ENCODE results near the gene GNB3.

Gene GNB3

DNA sequence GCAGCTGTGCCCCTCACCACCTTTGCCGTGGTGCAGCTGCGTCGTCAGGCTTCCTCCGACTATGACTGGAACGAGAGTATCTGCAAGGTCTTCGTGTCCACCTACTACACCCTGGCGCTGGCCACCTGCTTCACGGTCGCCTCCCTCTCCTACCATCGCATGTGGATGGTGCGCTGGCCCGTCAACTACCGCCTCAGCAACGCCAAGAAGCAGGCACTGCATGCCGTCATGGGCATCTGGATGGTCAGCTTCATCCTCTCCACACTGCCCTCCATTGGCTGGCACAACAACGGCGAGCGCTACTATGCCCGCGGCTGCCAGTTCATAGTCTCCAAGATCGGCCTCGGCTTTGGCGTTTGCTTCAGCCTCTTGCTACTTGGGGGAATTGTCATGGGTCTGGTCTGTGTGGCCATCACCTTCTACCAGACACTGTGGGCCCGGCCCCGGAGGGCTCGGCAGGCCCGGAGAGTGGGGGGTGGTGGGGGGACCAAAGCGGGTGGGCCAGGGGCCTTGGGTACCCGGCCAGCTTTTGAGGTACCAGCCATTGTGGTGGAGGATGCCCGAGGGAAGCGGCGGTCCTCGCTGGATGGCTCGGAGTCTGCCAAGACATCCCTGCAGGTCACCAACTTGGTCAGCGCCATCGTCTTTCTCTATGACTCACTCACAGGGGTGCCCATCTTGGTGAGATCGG, 16.5 kb upstream of the GNB3 start:
- DNase-seq = no peak

DNA sequence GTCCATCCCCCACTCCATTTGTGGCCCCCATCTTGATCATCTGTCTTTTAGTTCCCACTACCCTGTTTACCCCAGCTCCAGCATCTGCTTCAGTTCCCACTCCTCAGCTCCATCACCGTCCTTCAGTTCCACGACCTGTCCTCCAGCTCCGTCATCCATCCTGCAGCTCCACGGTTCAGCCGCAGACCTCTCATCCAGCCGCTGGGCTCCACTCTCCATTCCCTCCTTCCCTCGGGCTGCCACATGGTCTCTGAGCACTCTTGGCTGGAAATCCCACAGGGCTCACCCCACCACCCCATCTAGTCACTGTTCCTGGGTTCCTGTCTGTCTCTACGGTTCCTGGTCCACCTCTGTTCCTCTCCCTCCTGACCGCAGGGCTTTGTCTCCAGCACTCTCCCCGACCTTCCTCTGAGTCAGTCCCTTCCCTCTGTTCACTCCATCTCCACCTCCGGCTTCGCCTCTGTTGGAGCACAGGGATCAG, 15.8 kb upstream of the GNB3 start:
- DNase-seq = no peak

DNA sequence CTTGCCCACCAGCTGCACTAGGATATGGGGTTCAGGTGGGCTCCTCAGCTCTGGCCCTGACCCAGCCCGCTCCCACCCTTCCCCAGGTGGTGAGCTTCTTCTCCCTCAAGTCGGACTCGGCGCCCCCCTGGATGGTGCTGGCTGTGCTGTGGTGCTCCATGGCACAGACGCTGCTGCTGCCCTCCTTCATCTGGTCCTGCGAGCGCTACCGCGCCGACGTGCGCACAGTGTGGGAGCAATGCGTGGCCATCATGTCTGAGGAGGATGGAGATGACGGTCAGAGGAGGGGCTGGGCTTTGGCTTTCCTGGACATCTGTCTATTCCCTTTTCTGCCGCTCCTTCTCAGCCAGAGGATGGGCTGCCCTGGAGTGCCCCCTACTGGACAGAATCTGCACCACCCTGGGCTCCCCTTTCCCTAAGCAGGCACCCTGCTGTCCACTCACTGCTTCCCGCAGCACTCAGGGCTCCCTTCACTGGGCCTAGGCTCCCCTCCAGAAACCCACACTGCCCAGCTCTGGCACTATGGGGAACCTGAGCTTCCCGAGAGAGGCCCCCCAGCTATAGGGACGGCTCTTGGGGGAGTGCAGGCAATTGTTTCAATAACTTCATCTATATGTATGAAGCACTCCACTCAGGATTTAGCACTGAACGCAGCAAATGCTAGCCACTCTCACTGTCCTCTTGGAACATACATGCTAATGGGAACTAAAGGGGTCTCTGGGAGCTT, 15.2 kb upstream of the GNB3 start:
- no peak for DNase-seq

DNA sequence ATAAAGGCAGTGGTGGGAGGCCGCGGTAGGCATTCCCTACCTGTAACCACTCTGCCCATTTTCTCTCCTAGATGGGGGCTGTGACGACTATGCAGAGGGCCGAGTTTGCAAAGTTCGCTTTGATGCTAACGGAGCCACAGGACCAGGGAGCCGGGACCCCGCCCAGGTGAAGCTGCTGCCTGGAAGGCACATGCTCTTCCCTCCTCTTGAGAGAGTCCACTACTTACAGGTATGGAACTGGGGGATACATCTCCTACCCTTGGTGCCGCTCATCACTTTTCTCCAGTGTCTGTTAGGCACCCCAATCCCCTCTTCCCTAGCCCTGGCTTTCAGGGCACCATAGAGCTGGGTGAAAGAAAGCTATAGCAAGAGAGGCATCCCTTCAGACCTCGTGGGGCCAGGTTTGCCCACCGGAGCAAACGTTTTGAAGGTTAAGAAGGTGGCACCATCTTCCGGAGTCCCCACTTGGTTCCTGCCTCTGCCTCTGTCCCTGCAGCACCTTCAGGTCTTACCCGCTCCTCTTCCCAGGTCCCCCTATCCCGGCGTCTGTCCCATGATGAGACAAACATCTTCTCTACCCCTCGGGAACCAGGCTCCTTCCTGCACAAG, 14.5 kb upstream of the GNB3 start:
- DNase-seq = no peak

DNA sequence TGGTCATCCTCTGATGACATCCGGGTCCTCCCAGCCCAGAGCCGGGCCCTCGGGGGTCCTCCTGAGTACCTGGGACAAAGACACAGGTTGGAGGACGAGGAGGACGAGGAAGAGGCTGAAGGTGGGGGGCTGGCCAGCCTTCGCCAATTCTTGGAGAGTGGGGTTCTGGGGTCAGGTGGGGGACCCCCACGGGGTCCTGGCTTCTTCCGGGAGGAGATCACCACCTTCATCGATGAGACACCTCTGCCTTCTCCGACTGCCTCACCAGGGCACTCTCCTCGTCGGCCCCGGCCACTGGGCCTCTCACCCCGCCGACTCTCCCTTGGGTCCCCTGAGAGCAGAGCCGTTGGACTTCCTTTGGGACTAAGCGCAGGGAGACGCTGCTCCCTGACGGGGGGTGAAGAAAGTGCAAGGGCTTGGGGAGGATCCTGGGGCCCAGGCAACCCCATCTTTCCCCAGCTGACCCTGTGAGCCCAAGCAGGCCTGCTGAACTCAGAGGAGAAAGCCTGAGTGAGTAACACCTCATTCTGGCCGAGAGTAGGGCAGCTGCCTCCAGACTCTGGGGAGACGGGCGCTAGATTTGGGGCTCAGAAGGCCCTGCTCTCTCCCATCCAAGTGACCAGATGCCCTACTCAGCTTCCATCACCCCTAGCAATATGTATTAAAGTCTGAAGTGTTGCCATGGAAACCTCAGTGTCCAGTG, 13.8 kb upstream of the GNB3 start:
- DNase-seq = no peak

DNA sequence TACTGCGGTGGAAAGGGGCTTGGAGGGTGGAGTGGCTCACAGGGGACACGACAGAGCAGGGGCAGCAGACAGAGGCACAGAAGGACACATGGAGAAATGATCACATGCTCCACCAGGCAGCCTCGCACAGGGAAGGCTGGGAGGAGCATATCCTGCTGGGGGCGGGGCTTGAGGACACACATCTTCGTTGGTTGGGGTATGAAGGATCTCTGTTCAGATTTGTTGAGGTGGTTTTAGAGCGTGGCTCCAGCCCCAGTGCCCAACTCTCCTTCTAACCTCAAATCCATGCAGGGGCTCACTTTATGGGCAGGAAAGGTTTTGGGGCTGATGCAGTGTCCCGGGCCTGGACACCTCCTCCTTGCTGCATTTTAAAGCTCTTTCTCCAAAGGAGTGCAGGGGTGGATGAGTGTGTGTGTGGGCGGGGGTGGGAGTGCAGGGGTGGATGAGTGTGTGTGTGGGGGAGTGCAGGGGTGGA, 13.3 kb upstream of the GNB3 start:
- peak; percentile 40 for DNase-seq

DNA sequence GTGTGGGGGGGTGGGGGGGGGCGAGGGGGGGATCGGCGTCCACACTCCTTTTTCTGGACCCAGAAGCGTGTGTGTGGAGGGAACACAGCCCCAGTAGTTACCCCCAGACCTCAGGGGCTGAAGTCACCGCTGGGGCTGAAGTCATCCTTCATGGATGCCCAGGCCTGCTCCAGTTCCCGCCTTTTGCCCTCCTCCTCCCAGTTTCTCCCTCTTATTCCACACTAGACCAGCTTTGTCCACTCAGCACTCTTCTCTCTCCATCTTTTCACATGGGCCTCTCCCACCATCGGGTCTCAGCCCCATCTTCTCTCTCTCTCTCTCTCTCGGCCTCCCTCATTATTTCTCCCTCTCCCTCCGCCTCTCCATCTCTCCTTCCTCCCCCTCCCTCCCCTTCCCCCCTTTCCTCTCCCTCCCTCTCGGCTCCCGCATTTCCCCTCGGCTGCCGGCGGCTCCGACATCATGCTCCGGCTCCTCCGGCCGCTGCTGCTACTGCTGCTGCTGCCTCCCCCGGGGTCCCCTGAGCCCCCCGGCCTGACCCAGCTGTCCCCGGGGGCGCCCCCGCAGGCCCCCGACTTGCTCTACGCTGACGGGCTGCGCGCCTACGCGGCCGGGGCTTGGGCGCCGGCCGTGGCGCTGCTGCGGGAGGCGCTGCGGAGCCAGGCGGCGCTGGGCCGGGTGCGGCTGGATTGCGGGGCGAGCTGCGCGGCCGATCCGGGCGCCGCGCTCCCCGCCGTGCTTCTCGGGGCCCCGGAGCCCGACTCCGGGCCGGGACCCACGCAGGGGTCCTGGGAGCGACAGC, 12.5 kb upstream of the GNB3 start, which contains the start of gene P3H3:
P3H3 (plus strand) TSS at position 426 of the 799 bp plus-strand sequence; CDS start at position 460, 34 bp downstream.
- no peak for DNase-seq

DNA sequence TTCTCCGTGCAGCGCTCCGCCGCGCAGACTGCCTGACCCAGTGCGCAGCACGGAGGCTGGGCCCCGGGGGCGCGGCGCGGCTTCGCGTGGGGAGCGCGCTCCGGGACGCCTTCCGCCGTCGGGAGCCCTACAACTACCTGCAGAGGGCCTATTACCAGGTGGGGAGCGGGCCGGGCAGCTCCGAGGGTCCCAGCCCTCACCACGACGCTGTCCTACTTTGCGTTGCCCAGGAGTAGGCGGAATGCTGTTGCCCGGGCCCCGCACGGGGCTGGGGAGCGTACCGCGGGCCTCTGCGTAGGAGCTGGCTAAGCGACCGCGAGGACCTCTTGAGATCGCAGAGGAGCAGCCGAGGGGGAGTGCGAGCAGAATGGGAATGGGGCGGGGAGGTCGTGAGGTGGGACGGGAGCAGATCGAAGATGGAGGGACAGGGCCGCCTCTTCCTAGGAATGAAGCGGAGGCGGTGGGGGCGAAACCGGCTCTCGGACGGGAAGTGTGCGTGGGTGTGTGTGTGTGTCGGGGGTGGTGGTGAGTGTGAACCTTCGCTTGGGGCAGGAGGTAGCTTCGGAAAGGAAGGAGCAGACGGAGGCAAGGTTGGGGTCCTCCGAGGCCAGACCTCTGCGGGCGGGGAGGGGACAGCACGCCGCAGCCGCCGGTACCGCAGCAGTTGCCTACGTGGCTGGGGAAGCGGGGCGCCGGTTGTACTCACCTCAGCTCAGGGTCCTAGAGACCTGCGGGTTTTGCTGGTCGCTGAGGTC, 11.8 kb upstream of the GNB3 start:
- DNase-seq = no peak

DNA sequence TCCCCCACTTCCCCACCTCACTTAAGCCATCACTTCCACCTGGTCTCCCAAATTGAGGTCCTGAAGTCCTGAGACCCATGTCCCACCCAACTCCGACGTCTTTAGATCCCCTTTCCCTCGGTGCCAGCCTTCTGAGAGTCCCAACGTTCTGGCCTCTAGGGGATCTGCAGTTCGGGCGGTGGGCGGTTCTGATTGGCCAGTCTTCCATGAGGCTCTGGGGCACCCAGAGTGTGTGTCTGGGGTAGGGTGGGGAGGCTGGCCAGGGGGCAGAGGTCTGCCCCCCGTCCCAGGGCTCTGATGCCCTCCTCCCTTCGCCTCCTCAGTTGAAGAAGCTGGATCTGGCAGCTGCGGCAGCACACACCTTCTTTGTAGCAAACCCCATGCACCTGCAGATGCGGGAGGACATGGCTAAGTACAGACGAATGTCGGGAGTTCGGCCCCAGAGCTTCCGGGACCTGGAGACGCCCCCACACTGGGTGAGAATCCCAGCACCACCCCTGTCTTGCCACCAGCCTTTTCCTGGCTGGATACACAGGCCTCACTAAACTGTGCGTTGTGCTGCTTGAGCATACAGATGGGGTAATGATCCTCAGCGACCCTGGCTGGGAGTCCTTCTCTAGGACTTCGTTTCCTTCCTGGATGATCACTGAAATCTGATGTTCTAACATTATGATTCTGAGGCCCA, 11.0 kb upstream of the GNB3 start:
- DNase-seq = no peak

DNA sequence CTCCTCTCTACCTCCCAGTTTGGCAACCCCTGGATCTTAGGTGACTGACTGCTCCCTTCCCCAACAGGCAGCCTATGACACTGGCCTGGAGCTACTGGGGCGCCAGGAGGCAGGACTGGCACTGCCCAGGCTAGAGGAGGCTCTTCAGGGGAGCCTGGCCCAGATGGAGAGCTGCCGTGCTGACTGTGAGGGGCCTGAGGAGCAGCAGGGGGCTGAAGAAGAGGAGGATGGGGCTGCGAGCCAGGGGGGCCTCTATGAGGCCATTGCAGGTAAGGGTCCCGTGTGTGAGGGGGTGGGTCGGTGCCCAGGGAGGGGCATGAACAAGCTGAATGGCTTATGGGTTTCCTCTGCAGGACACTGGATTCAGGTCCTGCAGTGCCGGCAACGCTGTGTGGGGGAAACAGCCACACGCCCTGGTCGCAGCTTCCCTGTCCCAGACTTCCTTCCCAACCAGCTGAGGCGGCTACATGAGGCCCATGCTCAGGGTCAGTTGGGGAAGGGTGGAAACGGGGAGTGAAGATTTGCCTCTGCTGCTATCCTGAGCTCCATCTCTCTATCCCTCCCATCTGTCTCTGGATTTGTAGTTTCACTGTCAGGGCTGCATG, 10.3 kb upstream of the GNB3 start:
- DNase-seq = no peak

DNA sequence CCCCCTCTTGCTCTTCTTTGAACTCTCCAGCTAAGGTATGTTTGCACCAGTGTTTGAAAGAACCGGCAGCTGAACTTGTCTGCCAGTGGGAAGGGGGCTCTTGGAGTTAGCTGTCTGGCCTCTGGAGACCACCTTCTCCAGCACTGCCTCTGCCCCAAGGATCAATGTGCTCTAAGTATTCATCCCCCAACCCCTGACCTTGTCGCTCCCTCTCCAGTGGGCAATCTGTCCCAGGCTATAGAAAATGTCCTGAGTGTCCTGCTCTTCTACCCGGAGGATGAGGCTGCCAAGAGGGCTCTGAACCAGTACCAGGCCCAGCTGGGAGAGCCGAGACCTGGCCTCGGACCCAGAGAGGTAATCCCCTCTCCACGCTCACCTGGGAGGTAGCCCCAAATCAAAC, 9.7 kb upstream of the GNB3 start:
- DNase-seq = no peak

DNA sequence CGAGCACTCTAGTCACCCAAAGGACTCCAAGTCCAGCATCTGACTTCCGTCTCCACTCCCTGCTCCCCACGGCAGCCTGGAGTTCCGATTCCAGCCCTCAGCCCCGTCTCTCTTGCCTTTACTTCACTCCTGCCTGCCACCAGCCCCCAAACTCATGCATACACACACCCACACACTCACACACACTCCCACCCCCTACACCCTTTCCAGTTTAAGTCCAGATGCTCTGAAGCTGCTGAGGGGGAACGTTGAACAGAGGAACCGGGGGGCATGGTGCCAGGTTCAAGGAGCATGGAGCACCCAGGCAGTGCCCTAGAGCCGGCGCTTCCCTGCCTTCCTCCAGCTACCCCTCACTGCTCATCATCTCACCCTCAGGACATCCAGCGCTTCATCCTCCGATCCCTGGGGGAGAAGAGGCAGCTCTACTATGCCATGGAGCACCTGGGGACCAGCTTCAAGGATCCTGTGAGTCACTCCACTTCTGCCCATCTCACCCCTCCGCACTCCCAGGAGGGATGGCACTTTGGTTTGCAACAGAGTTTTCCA, 9.2 kb upstream of the GNB3 start:
- no peak for DNase-seq

DNA sequence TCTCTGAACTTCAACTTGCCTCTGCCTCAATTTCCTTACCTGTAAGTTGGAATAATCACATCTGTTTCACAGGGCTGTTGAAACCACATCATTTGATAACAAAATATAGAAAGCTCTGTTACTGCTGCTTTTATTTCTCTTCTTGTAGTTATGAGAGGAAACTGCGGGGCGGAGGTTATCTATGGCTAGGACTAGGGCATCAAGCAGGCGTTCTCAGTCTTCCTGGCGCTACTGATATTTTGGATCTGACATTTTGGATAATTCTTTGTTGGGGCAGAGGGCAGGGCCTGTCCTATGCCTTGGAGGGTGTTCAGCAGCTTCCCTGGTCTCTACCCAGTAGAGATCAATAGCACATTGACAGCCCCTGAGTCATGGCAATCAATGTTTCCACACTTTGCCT, 8.6 kb upstream of the GNB3 start:
- DNase-seq = no peak

DNA sequence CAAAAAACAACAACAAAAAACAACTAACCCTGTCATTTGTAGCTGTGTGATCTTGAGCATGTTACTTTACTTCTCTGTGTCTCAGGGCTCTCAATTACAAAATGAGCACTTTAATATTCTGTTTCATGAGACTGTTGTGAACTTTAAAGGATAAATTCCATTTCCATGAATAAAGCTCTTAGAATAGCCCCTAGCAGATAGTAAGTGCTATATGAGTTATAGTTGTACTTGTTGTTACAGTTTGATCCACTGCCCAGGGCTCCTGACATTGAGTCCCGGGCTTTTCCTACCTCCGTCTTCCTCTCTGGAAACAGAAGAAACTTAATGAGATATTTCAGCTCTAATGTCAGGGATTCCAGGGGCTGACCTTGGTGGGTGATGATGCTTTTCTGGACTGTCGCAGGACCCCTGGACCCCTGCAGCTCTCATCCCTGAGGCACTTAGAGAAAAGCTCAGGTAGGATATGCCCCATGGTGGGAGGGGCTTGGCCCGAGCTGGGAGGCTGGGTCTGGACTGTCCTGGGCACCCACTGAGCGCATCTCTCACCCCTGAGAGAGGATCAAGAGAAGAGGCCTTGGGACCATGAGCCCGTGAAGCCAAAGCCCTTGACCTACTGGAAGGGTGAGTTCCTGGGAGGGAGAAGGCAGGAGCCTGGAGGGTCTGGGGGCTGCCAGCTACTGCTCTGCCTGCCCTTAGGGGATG, 7.4 kb upstream of the GNB3 start:
- no peak for DNase-seq

DNA sequence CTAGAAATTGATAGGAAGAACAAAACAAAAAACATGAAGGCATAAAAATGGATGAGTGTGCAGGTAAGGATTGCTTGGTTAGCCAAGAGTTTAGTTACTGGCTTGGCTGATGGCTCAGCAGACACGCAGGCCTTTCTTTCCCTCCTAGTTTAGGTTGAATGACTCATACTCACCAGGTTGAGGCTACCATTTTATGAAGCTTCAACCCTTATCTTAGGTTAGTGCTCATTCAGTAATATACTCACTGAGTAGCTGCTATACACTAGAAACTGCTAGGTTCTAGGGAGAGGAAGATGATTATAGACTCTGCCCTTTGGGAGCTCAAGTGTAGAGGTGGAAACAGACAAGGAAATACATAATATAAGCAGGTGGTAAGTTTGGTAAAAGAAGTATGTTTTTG, 6.5 kb upstream of the GNB3 start:
- DNase-seq = no peak

DNA sequence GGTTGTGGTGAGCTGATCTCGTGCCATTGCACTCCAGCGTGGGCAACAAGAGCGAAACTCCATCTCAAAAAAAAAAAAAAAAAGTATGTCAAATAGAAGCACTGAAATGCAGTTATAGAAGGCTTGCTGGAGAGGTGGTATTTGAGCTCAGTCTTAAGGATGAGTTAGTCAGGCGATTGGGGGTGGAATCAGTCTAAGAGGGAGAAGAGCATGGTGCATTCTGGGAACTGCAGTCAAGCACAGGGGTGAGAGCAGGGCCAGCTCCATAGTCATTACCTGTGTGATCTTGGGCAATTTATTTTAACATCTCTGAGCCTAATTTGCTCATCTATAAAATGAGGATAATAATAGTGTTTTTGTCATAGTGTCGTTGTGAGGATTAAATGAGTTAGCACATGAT, 5.9 kb upstream of the GNB3 start:
- no peak for DNase-seq

DNA sequence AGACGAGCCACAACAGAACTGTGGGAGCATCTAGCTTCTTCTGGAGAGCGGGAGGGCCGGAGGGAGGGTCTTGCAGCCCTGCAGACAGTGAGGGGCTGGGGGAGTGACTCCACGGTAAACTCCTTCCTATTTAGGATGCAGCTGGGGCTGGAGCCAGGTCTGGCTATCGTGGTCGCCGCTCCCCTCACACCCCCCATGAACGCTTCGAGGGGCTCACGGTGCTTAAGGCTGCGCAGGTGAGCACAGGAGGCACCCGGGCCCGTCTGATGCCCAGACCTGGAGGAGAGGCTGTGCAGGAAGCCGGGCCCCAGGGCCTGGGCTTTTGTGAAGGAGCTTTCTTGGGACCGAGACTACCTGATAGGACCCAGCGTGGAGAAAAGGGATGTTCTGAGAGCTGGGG, 3.9 kb upstream of the GNB3 start:
- no peak for DNase-seq

DNA sequence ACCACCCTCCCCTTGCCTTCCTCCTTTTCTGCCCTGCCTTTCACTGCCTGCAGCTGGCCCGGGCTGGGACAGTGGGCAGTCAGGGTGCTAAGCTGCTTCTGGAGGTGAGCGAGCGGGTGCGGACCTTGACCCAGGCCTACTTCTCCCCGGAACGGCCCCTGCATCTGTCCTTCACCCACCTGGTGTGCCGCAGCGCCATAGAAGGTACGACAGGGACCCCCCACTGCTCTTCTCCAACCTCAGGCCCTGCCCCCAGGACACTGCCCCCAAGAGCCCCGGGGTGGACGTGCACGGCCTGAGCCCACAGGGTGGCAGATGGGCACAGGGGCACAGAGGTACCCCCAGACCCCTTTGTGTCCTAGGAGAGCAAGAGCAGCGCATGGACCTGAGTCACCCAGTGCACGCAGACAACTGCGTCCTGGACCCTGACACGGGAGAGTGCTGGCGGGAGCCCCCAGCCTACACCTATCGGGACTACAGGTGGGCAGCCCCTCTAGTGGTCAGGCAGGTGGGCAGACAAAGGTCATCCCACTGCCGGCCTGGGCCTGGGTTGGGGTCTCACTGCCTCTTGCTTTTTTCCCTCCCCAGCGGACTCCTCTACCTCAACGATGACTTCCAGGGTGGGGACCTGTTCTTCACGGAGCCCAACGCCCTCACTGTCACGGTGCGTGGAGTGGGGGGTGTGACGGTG, 3.2 kb upstream of the GNB3 start:
- no peak for DNase-seq

DNA sequence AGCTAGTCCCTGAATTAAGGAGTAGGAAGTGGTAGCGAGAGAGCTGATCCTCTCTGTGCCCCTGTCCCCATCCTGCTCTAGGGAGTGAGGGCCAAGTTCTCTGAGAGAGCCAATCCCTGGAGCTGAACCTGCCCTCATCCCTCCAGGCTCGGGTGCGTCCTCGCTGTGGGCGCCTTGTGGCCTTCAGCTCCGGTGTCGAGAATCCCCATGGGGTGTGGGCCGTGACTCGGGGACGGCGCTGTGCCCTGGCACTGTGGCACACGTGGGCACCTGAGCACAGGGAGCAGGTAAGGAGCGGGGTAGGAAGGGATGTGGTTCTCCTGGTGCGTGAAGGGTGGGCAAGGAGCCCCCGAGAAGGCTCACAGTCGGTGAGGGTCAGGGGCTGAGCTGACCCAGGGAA, 1.9 kb upstream of the GNB3 start:
- no peak for DNase-seq
